BE2C (cell line): ENCODE results near the gene CEP55.

Source experiments
- DNase-seq: peaks from one replicate; pipeline ENCODE4 v3.0.0-alpha.2; 2020
- H3K27me3 ChIP-seq: fragments of 250-450 bp; sonication (Bioruptor Pico); 2 replicates; pipeline ENCODE4 v1.5.1; 2020; ENCODE audit warnings: mild to moderate bottlenecking
- H3K36me3 ChIP-seq: fragments of 250-450 bp; sonication (Bioruptor Pico); 2 replicates; pipeline ENCODE4 v1.5.1; 2020; ENCODE audit warnings: mild to moderate bottlenecking
- H3K4me1 ChIP-seq: fragments of 250-450 bp; sonication (Bioruptor Pico); 2 replicates; pipeline ENCODE4 v1.5.1; 2020
- H3K4me3 ChIP-seq: 2 replicates; pipeline ENCODE4 v1.5.1; 2011; ENCODE audit warnings: low read depth, low read length
- H3K9me3 ChIP-seq: fragments of 250-450 bp; sonication (Bioruptor Pico); 2 replicates; pipeline ENCODE4 v1.5.1; 2020
- TF ChIP-seq, protein P1 (sequence below): IDR thresholded peaks from 2 replicates; pipeline ENCODE4 v1.5.1; 2012; ENCODE audit warnings: mild to moderate bottlenecking, low read depth, low read length

CEP55 gene

DNA sequence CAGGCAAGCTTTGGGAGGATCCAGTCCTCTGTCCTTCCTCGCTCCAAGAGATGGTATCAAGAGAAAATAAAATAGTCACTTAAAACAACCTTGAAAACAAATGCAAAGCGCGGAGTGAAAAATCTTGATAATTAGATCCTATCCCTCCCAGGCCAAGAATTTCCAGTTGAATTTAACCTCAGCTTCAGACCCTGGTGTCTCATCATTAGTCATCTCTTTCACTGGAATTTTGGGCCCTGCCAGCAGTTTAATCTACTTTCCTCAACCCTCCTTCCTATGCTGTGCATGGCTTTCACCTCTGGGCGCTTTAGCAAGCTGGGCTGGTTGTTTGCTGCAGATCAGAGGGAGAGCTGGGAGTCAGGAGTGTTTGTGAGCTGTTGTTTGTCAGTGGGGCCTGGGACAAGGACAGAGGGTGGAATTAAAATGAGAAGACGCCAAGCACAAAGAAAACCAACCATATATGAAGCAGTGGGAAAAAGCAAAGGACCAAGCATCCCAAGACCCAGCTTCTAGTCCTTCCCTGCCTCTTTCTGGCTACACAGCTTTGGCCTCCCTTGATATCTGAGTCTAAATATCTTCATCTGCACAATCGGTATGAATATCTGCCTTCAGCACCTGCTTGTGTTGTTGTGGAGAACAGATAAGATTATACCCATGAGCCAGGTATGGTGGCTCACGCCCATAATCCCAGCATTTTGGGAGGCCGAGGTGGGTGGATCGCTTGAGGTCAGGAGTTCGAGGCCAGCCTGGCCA is 27.8 kb upstream of the CEP55 start:
- Histone ChIP-seq H3K27me3 (no peaks in the 10 kb centered on the region), H3K4me1 (no peaks in the 10 kb centered on the region), H3K36me3 (no peaks in the 10 kb centered on the region), H3K4me3 (no peak overlapping the region), H3K9me3 (no peaks in the 10 kb centered on the region)
- no peak for DNase-seq
- TF ChIP-seq, protein P1, sequence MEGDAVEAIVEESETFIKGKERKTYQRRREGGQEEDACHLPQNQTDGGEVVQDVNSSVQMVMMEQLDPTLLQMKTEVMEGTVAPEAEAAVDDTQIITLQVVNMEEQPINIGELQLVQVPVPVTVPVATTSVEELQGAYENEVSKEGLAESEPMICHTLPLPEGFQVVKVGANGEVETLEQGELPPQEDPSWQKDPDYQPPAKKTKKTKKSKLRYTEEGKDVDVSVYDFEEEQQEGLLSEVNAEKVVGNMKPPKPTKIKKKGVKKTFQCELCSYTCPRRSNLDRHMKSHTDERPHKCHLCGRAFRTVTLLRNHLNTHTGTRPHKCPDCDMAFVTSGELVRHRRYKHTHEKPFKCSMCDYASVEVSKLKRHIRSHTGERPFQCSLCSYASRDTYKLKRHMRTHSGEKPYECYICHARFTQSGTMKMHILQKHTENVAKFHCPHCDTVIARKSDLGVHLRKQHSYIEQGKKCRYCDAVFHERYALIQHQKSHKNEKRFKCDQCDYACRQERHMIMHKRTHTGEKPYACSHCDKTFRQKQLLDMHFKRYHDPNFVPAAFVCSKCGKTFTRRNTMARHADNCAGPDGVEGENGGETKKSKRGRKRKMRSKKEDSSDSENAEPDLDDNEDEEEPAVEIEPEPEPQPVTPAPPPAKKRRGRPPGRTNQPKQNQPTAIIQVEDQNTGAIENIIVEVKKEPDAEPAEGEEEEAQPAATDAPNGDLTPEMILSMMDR, result no peak

DNA sequence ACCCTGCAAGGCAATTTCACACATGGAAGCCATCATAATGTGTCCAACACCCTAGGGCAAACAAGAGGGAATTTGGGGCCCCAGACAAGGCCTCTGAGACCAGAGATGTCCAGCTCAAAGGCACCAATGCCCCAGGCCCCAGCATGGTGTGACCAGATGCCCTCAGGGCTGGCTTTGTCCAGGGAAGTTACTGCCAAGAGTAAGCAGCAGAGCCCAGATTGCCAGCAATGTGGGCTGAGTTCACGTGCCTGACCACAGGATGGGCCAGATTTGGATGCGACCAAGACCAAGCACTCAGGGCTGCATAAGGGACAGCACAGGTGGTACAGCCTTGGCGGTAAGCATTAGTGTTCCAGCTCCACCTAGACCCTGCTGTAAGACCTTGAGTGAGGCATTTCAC is 27.0 kb upstream of the CEP55 start:
- Histone ChIP-seq H3K36me3 (no peaks in the 10 kb centered on the region), H3K4me1 (no peaks in the 10 kb centered on the region), H3K9me3 (no peaks in the 10 kb centered on the region), H3K27me3 (no peaks in the 10 kb centered on the region), H3K4me3 (no peak overlapping the region)
- no peak for DNase-seq
- TF ChIP-seq, protein P1, result no peak

DNA sequence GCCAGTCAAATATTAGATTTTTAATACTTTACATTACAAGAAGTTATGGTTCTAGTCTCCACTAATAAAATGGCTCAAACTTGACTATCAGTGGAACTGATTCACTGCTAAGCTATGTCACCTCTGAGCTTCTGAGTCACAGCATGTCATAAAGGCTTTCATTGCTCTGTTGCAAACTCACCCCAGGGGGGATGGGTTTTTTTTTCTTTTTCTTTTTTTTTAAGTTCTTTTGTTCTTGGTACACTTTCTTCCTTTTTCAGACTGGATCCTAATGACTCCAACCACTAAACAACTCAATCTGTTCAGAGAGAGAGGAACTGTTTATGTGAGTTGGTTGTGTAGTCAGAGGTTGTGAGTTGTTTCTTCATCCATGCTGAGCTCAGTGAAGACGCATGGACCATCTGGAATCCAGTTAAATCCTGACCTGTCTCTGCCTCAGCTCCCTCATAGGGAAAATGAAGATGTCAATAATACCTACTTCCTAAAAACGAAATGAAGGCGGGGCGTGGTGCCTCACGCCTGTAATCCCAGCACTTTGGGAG is 25.2 kb upstream of the CEP55 start:
- Histone ChIP-seq H3K36me3 (no peaks in the 10 kb centered on the region), H3K27me3 (no peaks in the 10 kb centered on the region), H3K4me3 (no peak overlapping the region), H3K9me3 (no peaks in the 10 kb centered on the region), H3K4me1 (no peaks in the 10 kb centered on the region)
- TF ChIP-seq, protein P1, result no peak
- no peak for DNase-seq

DNA sequence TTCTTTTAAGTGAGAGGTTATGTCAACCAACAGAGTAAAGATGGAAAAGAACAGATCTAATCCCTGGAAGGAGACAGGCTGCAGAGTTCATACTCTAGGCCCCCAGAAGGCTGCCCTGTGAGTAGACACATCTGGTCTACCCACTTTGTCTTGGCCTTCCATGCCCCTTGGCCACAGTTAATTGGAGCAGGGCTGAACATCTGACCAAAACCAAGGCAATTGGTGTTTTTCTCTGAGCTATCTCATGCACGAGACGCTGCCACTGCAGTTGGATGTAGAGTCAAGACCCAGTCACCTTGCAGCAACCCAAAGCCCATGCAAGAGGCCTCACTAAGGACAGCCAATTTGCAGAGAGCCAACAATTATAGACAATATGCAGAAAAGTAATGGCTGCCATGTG is 23.3 kb upstream of the CEP55 start:
- DNase-seq, result no peak
- Histone ChIP-seq H3K4me3 (no peak overlapping the region), H3K9me3 (no peaks in the 10 kb centered on the region), H3K4me1 (no peaks in the 10 kb centered on the region), H3K36me3 (no peaks in the 10 kb centered on the region), H3K27me3 (no peaks in the 10 kb centered on the region)
- TF ChIP-seq, protein P1, result no peak

DNA sequence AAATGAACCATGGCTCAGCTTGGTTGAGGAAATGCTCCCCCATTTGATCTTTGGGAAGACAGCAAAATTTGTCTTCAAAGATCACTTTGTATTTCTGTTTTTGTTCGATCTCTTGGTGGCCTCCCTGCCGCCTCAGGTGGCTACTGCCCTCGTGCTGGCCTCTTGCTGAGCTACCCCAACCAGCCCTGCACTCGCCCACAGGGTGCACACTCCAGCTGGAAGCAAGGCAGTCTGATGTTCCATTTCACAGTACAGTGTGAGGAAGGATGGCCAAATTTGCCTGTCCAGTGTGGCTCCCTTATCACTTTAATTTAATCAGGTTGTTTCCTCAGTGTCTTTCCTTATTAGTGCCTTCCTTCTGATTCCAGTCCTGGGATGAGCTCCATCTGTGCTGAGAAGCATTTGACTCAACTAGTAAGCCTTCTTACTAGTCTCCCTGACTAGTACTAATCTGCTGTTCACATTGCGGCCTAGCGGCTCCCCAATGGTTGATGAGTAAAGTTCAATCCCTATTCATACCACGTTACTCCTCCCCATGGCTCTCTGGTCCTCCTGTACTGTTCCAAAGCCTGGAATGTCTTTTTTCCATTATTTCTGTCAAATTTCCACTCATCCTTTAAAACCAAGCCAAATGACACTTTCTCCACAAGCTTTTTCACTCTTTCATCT is 22.5 kb upstream of the CEP55 start:
- H3K4me1 ChIP-seq, result no peaks in the 10 kb centered on the region
- H3K9me3 ChIP-seq, result no peaks in the 10 kb centered on the region
- no peak for DNase-seq
- no peak overlapping the region for H3K4me3 ChIP-seq
- TF ChIP-seq, protein P1, result no peak
- no peaks in the 10 kb centered on the region for H3K36me3 ChIP-seq
- no peaks in the 10 kb centered on the region for H3K27me3 ChIP-seq

DNA sequence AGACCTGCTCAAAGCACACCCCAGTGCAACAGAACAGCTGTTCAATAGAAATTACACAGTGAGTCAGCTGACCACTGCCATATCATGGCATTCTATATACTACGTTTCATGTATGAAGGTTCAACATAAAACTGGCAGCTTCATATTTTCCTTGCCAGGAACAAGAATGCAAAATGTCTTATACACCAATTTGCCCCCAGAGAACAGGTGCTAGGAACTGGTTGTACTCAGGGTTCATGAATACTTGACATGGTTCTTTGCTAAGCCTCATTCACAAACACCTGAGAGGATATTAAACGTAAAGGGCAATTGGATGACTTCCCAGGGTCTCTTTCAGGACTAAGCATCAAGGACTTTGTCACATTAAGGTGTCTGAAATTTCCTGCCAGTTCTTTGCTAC is 21.2 kb upstream of the CEP55 start:
- Histone ChIP-seq H3K4me1 (no peaks in the 10 kb centered on the region), H3K27me3 (no peaks in the 10 kb centered on the region), H3K9me3 (no peaks in the 10 kb centered on the region), H3K4me3 (no peak overlapping the region), H3K36me3 (no peaks in the 10 kb centered on the region)
- no peak for DNase-seq
- TF ChIP-seq, protein P1, result no peak
